SH-SY5Y (cell line): ENCODE results near the gene GDF10.

Source experiments
- GATA2 ChIP-seq: IDR thresholded peaks from 2 replicates; pipeline ENCODE4 v1.6.1; 2011; ENCODE audit warnings: mild to moderate bottlenecking, low read depth, low read length
- GATA3 ChIP-seq: IDR thresholded peaks from 2 replicates; pipeline ENCODE4 v1.6.1; 2011; ENCODE audit warnings: low read depth, mild to moderate bottlenecking, low read length, moderate library complexity

The GDF10 gene

DNA sequence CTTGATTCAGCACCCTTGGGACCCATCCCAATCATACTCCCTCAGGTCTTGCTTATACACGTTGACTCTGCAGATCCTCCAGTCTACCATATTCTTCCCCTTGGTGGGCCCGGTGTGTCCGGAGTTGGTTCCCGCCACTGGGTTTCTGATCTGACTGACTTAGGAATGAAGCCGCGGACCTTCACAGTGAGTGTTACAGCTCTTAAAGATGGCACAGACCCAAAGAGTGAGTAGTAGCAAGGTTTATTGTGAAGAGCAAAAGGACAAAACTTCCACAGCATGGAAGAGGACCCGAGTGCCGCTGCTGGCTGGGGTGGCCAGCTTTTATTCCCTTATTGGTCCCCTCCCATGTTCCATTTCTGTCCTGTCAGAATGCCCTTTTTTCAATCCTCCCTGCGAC is 5.9 kb upstream of the GDF10 start:
- no peak for TF ChIP-seq GATA2
- no peak for TF ChIP-seq GATA3

DNA sequence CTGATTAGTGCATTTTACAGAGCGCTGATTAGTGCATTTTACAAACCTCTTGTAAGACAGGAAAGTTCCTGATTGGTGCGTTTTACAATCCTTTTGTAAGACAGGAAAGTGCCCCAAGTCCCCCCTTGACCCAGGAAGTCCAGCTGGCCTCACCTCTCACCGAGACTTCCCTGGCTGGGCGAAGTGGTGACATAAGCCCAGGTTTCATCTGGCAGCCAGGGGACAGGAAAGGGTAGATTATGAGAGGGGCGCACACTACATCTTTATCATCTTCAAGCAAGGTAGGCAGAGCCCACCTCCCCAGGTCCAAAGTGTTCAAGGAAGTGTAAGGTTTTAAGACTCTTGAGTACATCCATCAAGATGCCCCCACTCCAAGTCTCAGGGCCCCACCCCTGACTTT is 5.5 kb upstream of the GDF10 start:
- no peak for TF ChIP-seq GATA3
- no peak for TF ChIP-seq GATA2

DNA sequence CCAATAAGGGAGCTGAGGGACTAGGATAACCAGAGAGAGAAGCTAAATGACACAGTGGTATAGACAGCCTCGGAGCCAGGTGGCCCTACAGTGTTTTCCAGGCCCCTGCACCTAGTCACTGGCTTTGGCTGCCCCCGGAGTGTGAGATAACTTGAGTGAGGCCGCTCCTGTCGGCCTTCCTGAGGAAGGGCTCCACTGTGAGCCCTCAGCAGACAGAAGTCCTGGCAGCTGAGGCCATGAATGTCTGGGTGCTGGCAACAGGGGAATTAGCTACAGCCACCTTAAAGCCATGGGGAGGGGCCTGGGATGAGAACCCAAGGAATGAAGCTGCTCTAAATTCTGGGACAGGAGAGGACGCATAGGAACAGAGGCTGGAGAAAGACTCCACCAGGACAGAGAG is 4.6 kb upstream of the GDF10 start:
- TF ChIP-seq GATA3, result no peak
- no peak for TF ChIP-seq GATA2

DNA sequence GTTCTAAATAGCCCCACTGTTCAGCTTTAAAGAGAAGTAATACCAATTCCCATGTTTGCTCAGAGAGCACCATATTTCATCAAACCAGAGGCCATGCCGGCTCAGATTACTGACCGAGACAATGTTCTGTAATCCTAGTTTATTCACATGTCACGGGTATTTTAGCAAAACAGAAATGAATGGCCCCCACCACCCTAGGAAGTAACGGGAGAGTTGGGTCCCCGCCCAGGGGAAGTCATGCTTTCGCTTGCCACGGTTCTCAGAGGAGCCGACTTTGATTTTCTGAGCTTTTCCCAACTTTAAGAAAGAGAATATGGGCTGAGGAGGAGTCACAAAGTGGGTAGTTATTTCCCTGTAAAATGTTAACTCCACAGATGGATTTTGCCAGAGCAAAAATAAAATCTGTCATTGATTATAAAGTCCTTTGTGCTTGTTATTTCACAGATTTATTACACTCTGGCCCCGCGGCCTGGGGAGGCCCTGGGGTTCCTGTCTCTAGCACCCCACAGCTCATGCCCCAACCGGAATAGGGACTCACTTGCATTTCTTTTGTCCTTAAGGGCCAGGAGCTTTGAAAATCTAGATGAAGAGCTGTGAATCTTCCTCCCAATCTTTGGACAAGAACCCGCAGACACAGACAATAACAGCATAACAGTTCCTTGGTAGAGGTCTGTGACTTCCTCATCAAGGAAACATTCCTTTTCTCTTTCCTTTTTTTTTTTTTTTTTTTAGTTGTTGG is 3.7 kb upstream of the GDF10 start:
- no peak for TF ChIP-seq GATA2
- TF ChIP-seq GATA3, result no peak

DNA sequence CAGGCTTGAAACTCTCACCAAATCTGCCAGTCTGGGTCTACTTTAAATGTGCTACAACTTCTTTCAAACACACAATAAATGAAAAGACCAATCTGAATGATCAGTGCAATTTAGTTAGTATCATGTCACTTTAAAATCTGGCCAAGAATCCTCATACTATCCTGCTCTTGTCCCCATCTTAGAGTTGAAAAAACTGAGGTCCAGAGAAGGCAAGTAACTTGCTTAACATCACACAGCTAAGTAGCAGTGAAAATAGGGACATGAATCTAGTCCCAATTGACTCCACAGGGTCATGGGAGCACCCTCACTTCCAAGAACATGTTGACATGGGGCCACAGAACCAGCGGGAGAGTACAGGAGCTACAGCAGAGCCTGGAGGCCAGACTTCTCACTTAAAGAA is 3.1 kb upstream of the GDF10 start:
- TF ChIP-seq GATA2, result no peak
- TF ChIP-seq GATA3, result no peak

DNA sequence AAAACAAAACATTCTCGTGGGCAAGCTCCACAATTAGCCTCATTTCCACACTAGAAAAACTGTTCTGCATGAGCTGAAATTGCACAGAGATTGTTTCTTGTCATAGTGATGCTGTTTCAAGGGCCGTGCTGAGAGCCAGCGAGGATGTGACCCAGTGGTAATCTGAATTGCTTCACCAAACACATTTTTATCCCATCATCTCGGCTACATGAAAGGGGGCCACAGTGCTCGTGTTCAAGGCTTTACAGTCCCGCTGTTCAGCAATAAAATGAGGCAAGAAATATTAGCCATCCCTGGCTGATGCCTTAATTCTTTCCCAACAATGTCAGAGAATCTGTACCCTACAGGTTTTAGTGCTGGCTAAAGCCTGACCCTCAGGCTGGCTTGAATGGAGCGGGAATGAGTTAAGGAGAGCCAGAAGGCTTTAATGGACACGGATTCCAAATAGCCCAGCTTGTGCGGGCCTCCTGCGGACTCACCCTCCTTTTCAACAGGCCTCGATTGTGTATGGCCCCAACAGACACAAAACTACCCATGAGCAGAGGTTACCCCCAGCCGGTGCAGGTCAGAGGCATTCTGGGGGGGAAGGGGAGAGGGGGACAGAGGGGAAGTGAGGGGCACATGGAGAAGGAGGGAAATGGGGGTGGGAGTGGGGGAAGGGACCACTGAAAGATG is 2.0 kb upstream of the GDF10 start:
- TF ChIP-seq GATA2 (no peak), GATA3 (no peak)

DNA sequence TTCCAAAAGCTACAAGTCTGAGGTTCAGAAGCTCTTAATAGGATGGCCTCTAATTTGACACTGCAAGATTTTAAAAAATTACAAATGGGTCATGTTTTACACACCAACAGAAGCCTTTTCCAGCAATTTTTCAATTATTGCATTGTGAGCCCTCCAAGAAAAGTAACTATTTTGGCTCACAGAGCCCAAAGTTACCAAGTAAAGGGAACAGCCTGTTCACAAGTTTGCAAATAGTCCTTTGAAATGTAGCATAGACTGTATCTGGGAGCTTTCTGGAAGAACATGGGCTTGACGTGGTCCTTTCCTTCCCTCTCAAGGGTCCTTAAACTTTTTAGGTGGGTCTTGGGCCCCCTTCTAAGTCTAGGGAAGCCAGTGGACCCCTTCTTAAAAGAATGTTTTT is 1.3 kb upstream of the GDF10 start:
- TF ChIP-seq GATA3, result no peak
- no peak for TF ChIP-seq GATA2

DNA sequence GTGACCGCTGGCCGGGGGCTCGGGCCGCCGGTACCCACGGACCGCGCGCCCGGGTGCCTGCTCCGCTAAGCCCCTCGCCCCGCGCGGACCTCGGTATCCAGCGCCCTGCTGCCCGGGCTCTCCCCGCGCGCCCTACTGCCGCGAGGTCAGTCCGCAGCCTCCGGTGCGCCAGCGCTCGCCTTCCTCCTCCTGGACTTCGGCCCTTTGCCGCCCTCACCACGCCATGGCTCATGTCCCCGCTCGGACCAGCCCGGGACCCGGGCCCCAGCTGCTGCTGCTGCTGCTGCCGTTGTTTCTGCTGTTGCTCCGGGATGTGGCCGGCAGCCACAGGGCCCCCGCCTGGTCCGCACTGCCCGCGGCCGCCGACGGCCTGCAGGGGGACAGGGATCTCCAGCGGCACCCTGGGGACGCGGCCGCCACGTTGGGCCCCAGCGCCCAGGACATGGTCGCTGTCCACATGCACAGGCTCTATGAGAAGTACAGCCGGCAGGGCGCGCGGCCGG is 483 bp downstream of the GDF10 start:
- TF ChIP-seq GATA2, result no peak
- no peak for TF ChIP-seq GATA3

DNA sequence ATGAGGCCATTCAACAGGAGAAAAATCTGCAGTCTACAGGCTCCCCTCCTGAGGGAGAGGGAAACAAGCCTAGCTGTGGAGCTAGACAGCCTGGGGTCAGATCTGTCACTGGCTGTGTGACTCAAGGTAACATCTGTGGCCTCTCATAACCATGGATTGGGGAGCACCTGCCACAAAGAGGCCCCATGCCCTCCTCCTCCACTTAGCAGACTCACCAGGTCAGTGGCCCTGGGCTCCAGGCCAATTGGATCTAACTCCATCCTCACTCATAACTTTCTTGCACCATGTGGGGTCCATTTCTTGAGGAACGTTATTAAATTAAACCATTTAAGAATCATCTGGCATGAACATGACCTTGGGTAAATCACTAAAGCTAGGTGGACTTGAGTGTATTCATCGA is 1.8 kb downstream of the GDF10 start:
- TF ChIP-seq GATA3 (no peak), GATA2 (no peak)

DNA sequence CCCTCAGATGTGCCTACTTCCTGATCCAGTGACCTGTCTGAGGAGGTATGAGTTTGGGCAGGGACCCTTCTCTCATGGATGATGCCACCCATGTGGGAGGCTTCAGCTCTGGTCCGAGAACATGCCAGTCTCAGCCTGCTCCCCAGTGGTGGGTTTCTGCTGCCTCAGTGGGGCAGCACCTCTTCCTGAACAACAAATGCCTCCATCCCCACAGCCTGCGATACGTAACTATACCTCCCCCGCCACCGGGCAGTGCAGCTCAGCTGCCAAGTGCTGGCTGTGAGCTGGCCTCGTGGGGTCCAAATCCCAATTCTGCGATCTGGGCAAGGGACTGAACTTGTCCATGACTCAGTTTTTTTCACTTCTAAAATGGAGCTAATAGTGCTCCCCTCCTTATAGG is 3.1 kb downstream of the GDF10 start:
- TF ChIP-seq GATA2 (no peak), GATA3 (no peak)

DNA sequence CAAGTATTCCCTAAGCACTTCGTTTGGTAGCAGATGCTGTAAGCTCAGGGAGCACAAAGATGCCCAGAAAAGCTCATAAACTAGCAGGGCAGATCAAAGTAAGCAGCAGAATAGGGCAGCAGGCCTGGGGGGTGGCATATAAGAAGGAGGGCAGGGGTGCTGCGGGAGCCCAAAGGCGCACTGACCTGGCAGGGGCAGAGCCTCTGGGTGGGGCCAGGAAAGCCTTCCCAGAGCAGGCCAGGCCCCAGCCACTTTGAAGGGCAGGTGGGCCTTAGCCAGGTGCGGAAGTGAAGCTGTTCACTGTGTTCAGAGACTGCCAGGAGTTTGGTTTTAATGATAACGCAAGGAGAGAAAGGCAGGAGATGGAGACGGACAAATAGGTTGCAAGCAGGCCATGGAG is 3.9 kb downstream of the GDF10 start:
- TF ChIP-seq GATA3 (no peak), GATA2 (no peak)

DNA sequence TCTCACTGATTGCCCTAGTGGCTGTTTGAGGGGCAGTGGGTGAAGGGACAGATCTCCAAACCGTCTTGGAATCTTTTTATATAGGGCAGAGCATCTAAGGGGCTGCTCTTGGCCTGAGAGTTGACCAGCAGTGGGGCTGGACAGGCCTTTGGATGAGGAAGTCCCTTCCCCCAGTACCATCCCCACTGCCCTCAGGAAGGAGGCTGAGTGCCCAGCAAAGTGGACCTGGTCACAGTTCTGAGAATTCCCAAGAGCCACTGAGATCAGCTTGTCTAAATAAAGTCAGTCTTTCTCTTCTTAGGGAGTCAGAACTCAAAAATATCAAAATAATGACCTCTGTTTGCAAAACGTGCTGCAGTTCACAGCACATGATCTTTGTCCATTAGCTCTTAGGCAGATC is 5.6 kb downstream of the GDF10 start:
- no peak for TF ChIP-seq GATA2
- TF ChIP-seq GATA3, result no peak

DNA sequence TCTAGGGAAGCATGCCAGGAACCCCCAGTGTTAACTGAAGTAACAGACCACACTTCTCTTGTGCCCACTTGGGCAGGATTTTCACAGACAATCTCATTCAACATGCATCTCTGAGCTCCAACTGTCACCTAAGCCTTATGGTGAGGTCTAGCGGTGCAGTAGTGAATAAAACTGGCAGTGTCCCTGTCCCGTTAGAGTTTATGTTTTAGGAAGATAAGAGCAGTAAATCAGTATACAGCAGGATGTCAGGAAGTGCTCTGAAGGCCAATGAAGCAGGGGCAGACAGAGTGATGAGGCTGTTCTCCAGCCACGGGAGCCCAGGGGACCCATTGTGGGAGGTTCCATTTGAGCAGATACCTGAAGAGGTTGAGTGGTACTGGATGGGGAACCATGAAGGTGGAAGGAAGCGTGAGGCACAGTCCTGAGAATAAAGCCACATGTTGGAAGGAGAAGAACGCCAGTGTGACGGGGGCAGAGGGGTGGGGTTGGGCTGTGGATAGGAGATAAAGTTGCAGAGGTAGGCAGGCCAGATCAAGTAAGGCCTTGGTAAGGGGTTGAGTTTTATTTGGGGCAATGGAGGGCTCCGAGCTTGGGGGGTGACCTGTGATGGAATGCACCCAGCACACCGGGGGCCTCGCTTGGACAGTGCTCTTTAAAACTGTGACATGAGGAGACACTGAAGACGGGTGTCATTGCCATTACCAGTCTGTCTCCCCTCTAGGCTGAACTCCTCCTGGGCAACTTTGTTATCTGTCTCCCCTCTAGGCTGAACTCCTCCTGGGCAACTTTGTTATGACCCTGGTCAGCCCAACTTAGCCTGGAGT is 6.6 kb downstream of the GDF10 start:
- TF ChIP-seq GATA3 (no peak), GATA2 (no peak)

DNA sequence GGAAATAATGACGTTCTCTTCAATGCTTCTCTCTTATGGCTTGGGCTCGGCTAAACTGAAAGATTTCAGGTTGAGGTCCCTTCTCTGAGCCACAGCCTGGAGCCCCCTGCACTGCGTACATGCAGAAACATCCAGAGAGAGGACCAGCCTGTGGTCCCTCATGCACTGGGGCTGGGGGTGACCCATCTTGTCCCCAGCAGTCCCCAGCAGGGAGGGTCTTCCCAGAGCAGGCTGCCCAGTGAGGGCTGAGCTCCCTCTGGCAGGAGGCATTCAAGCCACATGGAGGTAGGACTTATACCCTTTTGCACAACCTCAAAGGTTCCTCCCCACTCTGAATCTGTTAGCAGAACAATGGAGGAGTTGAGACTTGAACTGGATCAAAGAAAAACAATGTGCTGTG is 7.4 kb downstream of the GDF10 start:
- TF ChIP-seq GATA3, result no peak
- no peak for TF ChIP-seq GATA2
